Panc1 (cell line): ENCODE measurements around the gene CCDC9.

Source experiments
- CTCF ChIP-seq: fragments of 450-650 bp; IDR thresholded peaks from 2 replicates; pipeline ENCODE4 v1.5.1; 2017; ENCODE audit warnings: mild to moderate bottlenecking
- POLR2AphosphoS5 ChIP-seq: IDR thresholded peaks from 2 replicates; pipeline ENCODE4 v1.6.1; 2012; ENCODE audit warnings: mild to moderate bottlenecking, low read depth, low read length, moderate library complexity
- REST ChIP-seq, 2 experiments: IDR thresholded peaks; 2 replicates each; pipeline ENCODE4 v1.6.1; 2011 to 2012; ENCODE audit warnings: low read depth in 2 of 2, control low read depth in 1 of 2, low read length in 1 of 2, mild to moderate bottlenecking in 1 of 2, moderate library complexity in 1 of 2; ENCODE audit not compliant: insufficient read depth in 1 of 2
- SIN3A ChIP-seq: IDR thresholded peaks from 2 replicates; pipeline ENCODE4 v1.6.1; 2012; ENCODE audit warnings: low read depth, mild to moderate bottlenecking, low read length, moderate library complexity, borderline replicate concordance; ENCODE audit not compliant: insufficient read depth

- TF ChIP-seq CTCF (no peak), REST (IDR thresholded peaks at IDR 0.05; ENCODE audit: insufficient read depth in 1 of 2, low read depth in 2 of 2, low read length in 1 of 2) (no peak), SIN3A (no peak), POLR2AphosphoS5 (no peak)
These were observed 54.0 kb downstream of the CCDC9 start for GRCh38 chr19:47310323-47310722.
